ENCODE measurements around the gene CLEC3B. TPM values are rescaled to one million over a fixed set of nuclear protein-coding genes. Genes with fewer than 3 reads are reported as not detected.
"Not testable (repeated sequence)": the region's sequence is repeated elsewhere in the genome, so short reads cannot be mapped to it uniquely, and the experiment has no call there.

CLEC3B gene, protein sequence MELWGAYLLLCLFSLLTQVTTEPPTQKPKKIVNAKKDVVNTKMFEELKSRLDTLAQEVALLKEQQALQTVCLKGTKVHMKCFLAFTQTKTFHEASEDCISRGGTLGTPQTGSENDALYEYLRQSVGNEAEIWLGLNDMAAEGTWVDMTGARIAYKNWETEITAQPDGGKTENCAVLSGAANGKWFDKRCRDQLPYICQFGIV
- total RNA-seq, result 26.0 TPM

DNA sequence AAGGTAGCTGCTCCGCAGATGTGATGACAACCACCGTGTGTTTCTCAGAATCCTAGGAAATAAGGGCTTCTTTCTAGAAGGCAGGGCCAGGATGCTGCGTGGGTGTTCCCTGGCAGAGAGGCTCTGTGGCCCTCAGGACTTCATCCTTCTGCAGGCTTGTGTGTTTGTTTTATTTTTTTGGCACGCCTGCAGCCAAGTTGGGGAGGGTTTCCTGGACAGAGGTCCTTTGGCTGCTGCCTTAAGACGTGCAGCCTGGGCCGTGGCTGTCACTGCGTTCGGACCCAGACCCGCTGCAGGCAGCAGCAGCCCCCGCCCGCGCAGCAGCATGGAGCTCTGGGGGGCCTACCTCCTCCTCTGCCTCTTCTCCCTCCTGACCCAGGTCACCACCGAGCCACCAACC lies at the start of gene CLEC3B:
CLEC3B (plus strand) TSS at position 266 of the 400 bp plus-strand sequence; CDS start at position 326, 60 bp downstream.
- DNase-seq, result no peak

DNA sequence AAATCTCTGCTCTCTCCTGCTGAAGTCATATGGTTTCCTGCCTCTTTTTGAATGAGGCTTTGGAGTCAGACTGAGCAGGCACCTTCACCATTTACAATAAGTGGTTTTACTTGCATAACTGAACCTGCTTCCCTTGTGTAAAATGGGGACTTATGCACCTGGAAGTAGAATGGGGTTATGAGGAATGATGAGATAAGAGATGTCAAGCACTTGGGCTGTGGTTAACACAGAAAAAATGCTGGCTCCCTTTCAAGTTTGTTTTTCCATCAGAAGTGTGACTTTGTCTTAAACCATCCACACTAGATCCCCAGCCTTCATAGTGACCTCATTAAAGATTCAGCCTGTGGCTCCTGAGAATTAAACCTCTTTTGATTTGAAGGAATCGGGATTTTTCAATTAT lies 44.9 kb upstream of the CLEC3B start:
- no peak for DNase-seq

DNA sequence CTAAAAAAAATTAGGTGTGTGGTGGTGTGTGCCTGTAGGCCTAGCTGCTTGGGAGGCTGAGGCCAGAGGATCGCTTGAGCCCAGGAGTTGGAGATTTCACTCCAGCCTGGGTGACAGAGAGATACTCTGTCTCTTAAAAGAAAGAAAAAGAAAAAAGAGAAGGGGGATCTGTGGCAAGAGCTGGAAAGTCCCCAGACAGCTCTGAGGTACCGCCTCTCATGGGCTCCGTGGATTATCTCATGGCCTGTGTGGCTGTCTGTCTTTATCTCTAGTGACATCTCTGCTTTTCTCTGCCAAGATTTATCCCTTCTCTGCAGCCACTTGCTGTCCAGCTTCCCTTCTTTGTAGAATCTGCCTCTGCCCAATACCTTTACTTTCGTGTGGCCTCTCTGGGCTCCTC lies 44.4 kb upstream of the CLEC3B start:
- DNase-seq, result no peak

DNA sequence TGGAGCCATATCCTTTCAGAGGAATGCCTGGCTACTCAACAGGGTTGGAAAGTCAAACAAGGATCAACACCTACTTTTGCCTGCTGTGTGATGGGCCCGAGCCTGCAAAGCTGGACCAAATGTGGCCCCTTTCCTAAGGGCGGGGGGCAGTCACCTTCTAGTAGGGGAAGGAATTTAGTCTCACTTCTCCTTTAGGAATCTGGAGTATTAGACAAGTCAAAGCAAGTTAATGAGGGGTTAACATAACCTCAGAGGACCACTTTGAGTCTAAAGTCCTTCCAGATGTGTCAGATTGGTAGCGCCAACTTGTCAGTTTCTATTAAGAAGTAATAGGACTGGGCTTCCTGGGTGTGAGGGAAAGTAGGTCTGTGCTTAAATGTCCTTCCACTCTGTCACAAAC lies 43.3 kb upstream of the CLEC3B start:
- no peak for DNase-seq

DNA sequence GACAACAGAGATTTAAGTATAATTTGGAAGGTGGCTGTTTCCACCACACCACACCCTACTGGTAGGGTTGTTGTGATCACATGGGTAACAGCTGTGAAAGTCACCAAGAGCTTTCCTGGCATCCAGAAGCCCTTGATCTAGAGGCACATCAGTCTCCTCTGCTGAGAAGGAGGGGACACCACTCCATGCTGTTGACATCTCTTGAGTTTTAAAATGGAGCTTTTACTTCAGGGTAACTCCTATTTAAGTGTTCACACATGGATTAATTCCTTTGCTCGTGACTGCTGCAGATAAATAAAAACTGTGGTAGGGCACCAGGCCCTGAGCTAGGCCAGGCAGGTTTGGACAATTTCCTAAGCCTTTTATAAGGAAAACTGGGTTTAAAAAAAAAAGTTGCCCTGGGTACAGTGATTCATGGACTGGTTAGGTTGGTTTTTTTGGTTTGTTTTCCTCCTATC lies 42.6 kb upstream of the CLEC3B start:
- DNase-seq, result no peak

DNA sequence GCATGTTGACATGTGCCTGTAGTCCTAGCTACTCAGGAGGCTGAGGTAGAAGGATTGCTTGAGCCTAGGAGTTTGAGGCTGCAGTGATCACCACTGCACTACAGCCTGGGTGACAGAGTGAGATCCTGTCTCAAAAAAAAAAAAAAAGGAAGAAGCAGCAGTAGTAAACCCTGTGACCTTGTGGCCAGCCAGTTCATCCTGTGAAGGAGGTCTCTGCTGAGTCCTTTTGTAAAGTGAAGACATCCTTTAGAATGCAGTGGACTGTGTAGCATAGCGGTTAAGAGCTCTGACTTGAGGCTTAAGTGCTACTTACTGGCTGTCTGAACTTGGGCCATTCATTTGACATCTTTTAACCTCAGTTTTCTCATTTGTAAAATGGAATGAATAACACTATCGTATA lies 41.8 kb upstream of the CLEC3B start:
- DNase-seq, result no peak

DNA sequence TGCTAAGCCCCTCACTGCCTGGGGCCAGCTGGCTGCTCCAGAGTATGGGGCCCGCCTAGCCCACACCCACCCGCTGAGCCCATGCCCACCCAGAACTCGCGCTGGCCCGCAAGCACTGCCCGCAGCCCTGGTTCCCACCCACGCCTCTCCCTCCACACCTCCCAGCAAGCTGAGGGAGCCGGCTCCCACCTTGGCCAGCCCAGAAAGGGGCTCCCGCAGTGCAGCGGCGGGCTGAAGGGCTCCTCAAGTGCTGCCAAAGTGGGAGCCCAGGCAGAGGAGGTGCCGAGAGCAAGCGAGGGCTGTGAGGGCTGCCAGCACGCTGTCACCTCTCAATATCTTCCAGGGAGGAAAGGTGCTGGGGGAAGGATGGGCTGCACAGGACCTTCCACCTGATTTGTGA lies 39.8 kb upstream of the CLEC3B start:
- DNase-seq, result not testable (repeated sequence)

DNA sequence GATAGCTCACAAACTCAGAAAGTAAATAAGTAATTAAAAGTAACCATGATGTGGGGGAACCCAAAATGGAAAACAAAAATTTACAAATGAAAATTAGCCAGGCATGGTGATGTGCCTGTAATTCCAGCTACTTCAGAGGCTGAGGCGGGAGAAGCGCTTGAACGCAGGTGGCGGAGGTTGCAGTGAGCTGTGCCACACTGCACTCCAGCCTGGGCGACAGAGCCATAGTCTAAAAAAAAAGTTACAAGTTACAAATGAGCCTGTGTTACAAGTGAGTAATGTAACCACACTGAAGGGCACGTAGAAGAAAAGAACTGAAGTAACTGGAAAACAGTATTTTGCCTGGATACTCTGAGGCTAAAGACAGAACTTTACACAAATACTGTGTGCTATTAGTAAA lies 38.8 kb upstream of the CLEC3B start:
- no peak for DNase-seq

DNA sequence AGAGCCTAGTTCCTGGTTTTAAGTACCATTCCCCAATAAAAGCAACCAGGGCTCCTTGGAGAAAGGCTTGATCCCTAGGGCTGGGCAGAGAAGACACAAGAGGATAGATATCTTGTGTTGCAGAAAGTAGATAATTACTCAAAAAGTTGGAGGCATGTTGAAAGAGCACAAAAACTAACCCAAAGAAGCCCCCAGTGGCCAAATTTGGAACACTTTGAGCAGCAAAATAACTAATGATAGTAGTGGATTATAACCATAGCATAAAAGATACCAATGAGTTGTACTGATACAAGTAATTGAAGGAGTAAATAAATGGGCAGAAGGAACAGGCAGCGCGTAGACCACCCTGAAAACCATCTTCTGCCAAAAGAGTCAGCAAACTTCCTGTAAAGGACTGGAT lies 38.0 kb upstream of the CLEC3B start:
- DNase-seq, result no peak

DNA sequence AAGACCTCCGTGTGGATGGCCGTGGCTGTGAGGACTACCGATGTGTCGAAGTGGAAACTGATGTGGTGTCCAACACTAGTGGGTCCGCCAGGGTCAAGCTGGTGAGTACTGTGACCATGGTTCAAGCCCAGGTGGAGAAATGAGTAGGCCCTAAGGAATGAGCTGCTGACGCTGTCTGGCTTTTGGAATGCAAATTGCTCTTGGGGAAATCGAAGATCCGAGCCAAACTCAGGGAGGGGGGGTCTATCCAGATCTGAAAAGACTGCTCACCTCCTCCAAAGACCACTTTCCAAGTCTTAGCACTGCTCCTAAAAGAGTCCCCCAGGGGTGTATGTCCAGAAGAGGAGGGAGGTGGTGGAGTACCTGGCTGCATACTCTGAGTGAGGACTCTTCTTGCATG lies 37.0 kb upstream of the CLEC3B start:
- DNase-seq, result no peak

DNA sequence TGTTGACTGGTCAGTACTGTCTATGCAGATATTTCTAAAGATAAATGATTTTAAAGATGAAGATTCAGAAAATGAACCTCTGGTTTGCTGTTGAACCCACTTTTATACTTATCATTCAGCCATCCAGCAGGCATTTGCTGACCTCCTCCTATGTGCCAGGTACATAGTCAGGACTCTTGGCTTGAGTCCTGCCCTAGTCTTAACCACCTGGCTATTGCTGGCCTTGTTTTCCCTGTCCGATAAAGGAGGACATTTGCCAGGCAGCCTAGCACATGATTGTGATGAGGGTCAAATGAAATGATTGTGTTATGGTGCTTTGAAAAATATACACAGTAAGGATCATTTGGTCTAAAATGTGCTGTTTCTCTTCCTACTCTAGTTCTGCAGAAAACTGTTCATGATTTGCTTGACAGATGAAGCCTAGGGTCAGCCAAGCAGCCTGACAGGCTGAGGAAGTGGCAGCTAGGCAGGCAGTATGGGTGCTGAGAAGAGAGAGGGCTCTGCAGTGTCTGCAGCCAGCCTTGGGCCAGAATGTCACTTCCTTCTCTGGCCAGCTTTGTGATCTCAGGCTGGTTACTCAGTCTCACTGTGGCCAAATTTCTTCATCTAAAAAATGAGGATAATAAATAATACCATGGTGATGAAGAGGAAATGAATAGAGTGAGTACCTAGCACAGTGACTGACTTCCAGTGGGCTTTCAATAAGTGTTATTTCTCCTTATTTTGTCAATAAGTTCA lies 36.3 kb upstream of the CLEC3B start:
- no peak for DNase-seq

DNA sequence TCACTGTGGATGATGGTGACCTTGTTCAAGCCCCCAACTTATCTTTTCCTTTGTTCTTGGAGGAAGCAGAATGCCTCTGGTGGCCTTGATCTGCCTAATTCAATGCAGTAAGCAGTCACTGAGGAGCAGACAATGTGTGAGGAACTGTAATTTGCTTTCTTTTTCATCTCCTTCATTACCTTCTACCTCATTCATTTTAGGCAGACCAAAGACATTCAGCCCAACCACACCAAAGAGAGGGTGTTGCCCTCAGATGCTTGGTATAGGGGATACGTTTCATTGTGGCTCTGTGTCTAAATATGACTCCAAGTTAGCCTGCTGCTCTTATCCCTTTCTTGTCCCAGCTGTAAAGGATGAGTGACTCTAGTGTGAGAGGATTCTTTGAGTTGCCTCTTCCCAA lies 34.8 kb upstream of the CLEC3B start:
- no peak for DNase-seq

DNA sequence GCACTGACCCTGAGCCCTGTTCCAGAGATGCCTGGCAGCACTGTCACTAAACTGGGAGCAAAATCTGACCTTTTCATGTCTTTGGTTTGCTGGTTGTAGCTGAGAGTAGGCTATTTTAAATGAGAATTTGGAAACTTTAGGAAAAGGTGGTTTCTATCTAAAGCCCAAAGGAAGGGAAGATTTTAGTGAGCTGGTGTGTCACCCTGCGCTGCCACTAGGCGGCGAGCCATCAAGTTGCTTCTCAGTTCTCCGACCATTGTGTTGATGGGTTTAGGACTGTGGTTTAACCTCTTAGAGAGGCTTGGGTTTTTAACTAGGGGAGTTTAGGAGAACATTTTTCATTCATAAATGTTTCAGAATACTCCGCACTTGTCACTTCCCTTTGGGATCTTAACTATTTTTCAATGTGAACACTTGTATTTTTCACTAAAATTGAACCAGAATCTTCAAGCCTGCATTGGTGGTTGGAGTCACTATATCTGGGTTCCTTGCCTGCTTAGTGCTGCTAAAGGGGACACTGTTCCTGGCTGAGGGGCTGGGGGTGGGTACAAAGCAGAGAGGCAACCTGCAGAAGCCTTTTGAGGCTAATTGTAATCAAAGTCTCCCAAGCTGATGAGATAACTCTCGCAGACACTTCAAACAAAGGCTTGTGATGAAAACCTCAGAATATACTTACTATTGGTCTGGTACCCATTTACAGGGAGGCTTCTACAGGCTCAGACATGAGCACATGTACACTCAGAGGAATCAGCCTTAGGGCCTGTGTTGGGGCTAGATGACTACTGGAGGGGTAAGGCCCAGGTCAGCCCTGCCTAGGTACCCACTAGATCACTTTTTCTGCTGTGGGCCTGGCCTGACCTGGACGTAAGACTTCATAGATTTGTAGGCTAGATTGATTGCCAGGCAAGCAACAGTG lies 33.3 kb upstream of the CLEC3B start:
- no peak for DNase-seq

DNA sequence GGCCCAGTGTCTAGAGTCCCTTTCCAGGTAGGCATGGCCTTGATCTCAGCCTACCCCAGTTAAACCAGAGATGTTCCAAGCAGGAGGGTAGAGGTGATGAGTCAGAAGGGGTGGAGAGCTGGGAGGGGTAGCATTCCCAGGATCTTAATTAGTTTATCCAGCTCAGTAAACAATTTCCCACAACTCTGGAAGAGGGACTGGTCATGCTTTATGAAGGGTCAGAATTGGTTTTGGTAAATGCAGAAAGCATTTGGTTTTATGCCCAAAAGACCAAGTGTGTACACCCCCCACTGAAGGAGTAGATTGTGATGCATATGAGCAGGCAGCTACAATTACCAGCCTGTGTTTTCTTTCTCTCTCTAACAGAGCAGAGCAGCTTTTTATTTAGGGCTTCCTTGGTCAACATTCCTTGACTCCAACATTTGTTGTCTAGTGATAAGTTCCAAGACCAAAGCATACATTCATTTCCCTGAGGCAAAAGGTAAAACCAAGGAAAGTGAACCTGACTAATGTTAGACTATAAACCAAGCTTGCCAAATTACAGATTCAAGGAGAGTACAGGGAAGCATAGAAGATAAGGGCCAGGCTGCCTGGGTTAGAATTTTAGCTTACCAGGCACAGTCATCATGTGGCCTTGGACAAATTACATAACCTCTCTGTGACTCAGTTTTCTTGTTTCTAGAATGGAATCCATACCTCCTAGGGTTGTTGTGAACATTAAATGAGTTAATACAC lies 32.5 kb upstream of the CLEC3B start:
- no peak for DNase-seq

DNA sequence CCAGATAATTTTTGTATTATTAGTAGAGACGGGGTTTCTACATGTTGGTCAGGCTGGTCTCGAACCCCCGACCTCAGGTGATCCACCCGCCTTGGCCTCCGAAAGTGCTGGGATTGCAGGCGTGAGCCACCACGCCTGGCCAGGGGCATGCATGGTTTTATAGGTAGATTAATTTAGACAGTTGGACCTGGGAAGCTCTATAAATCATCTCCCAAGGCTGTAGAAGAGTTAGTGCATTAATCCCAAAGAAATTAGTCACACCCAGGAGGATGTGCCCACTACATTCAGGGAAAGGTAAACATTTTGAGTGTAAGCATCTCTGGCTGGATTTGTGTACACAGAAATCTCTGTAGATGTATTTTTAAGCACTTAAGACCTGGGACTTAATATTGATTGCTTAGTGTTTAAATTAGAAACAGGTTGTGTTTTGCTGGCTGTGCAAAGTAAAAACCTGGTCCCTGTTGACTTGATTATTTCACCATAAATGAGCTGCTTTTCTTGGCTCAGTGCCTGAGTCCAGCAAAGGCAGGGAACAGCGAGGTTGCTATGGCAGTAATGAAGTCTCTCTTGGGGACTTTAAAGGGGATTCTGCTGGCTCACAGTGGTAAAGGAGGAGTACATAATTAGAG lies 30.8 kb upstream of the CLEC3B start:
- DNase-seq, result no peak

DNA sequence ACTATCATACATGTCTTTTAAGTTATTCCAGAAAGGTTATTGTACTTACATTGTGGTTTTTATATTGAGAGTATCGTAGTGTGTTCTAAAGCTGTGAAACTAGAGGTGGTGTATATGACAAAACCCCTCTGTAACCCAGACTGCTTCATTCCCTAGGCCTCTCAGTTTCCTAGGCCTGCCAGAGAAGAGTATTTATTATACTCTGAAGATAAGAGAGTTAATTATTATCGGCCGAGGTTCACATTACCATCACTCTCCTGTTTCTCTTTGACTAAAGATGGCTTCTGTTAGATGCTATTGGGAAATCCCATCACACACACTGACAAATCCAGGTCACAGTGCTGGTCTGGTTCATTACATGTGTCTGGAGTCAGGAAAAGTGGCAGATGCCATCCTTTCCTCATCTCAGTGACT lies 29.5 kb upstream of the CLEC3B start:
- no peak for DNase-seq

DNA sequence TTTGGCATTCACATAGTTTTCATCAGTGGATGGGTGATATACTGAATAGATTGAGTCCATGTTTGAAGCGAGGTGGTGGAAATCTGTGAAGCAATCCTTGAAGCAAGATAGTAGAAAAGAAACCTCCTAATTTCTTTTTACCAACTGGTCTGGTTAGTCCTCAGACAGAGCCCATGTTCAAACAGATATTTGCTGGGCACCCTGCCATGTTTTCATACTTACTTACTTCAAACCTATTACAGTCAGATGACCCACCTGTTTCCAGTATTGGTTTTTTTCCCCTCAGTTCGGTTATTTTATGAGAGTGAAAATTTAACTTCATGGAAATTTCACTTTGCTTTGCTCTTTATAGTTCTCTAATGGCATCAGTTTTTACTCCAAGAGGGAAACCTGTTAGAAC lies 26.3 kb upstream of the CLEC3B start:
- no peak for DNase-seq

DNA sequence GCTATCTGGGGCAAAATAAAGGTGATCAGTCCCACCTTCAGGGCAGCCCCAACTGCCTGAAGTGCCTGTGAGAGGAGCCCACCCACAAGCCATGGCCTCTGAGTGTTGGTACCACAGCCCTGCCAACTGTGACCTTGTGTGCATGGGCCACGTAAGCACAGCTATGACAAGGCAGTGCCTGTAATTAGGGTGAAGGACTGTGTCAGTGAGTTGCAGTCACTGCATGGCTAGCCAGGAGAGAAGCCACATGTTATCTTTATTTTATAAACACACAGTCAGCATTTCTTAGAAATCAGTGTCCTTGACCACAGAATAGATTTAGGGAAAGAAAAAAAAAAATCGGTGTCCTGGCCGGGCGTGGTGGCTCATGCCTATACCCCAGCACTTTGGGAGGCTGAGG lies 25.3 kb upstream of the CLEC3B start:
- DNase-seq, result no peak

DNA sequence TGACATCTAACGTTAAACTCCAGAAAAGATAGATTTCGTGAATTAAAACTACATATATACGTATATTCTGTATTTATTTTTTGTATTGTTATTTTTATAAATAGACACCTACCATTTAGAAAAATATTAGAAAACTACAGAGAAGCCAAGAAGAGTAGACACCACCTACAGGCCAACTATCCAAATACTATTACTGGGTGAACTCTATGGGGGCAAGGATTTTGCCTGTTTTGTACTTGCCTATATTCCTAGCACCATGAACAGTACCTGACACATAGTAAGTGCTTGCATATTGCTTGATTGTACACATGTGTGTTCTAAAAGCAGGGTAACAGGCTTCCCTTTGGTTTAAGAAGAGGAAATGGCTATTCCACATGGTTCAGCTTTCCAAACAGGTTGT lies 24.4 kb upstream of the CLEC3B start:
- DNase-seq, result no peak

DNA sequence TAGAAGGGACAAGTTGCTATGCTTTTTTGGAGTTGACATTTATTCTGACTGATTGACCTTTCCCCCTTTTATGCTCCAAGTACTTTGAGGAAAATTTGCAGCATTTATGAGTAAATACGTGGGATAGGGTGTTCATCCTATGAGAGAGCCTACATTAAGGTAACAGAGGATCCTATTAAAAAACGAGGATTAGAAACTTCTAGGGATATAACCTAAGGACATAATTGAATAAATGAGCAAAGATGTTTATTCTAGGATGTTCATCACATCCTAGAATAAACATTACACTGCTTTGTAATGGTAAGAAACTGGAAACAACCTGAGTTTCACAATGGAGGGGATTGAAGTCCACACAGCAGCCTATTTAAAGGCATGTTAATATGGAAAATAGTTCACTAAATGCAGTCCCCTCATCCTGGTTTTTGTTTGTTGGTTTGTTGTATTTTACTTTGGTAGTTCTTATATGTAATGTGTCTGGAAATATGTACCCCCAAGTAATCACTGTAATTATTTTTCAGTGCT lies 23.9 kb upstream of the CLEC3B start:
- DNase-seq, result no peak

DNA sequence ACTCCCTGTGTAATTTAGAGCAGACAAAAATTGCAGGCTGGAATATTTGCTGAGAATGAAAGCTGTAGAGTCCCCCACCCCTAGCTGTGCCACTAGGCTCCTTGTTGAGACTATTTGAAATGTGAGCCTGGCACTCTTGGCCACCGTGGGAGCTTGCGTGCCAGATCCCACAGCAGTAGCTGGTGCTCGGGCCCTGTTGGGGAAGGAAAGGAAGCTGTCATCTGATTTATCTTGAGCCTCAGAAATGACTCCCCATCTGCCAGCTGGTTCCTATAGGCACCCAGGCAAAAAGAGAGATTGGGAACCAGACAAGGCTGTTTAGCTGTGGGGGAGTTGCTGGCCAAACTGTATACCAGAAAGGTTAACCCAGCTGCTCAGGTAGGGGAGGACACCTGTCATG lies 23.4 kb upstream of the CLEC3B start:
- no peak for DNase-seq

DNA sequence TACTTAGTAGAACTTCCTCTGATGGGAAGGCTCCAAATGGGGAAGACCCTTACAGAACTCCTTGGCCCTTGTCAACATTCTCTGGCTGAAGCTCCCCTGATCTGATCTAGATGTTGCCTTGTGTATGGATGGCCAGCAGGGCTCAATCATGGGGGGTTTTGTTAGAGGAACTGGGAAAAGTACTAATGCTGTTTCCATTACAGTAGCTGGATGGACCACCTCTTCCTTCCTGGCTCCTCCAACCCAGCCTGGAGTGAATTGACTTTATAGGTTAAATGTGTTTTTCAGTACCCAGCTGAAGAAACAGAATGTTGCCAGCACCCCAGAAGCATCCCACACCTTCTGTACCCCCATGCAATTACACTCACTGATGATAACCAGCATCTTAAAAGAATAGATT lies 22.7 kb upstream of the CLEC3B start:
- DNase-seq, result no peak

Measured in occipital lobe (tissue), 2 donors.